A549 (cell line): ENCODE results near the gene MANSC4. TPM values are rescaled to one million over a fixed set of nuclear protein-coding genes. Genes with fewer than 3 reads are reported as not detected.

Source experiments
- ATAC-seq, 2 experiments: fragments of 200-7000 bp in 1 of 2; fragments of >200 bp in 1 of 2; cut with Nextera tagmentation in 1 of 2; cut with Tn5 transposase in 1 of 2; 3 replicates each; pipeline versions ENCODE4 v1.8.0 to v1.9.1; 2018 to 2020; ENCODE audit warnings: mild to moderate bottlenecking in 1 of 2, moderate library complexity in 1 of 2
- CTCF ChIA-PET: fragments of 300-600 bp; sonication (Branson Sonifier 250); formaldehyde crosslinking; extraction: SDS; loops from one replicate; lab custom pipeline; 2021; ENCODE audit warnings: antibody characterized with exemption, inconsistent platforms; lab: Yijun Ruan, JAX
- POLR2A ChIA-PET: fragments of 350-600 bp; formaldehyde crosslinking; extraction: SDS; loops from one replicate; lab custom pipeline; 2021; ENCODE audit warnings: antibody characterized with exemption, inconsistent platforms; lab: Yijun Ruan, JAX
- DNase-seq, 2 experiments: peaks; one replicate each; pipeline versions ENCODE4 v3.0.0 to v3.0.0-alpha.2; 2011 to 2016; ENCODE audit warnings: low read depth in 1 of 2, low spot score in 1 of 2
- FAIRE-seq: peaks from 2 replicates; lab custom pipeline; 2011; peaks lifted over from hg19 to GRCh38; lab: Jason Lieb, UNC
- H3K27ac ChIP-seq, 2 experiments: fragments of >200 bp; sonication (Bioruptor Twin); formaldehyde crosslinking; 3 replicates each; pipeline ENCODE4 v1.5.1; 2016 to 2017
- H3K4me1 ChIP-seq: fragments of >200 bp; sonication (Bioruptor Twin); formaldehyde crosslinking; 3 replicates; pipeline ENCODE4 v1.6.1; 2016
- H3K4me2 ChIP-seq: fragments of >200 bp; sonication (Bioruptor Twin); formaldehyde crosslinking; 3 replicates; pipeline ENCODE4 v1.6.1; 2016
- H3K4me3 ChIP-seq: fragments of >200 bp; sonication (Bioruptor Twin); formaldehyde crosslinking; 3 replicates; pipeline ENCODE4 v1.5.1; 2016
- H3K9me3 ChIP-seq: fragments of >200 bp; sonication (Bioruptor Twin); formaldehyde crosslinking; 3 replicates; pipeline ENCODE4 v1.6.1; 2016
- BHLHE40 ChIP-seq: IDR thresholded peaks from 2 replicates; pipeline ENCODE4 v1.6.1; 2012; ENCODE audit warnings: low read depth, low read length, inconsistent platforms
- CEBPB ChIP-seq, 2 experiments: fragments of >200 bp in 1 of 2; sonication (Bioruptor Twin) in 1 of 2; formaldehyde crosslinking in 1 of 2; IDR thresholded peaks; 2 replicates each; pipeline ENCODE4 v1.6.1; 2012 to 2016
- CTCF ChIP-seq: fragments of >200 bp; sonication (Bioruptor Twin); formaldehyde crosslinking; IDR thresholded peaks from 3 replicates; pipeline ENCODE4 v1.5.1; 2016
- E2F6 ChIP-seq: IDR thresholded peaks from 2 replicates; pipeline ENCODE4 v1.6.1; 2012; ENCODE audit warnings: low read depth, borderline replicate concordance
- EP300 ChIP-seq, 2 experiments: fragments of >200 bp; sonication (Bioruptor Twin); formaldehyde crosslinking; IDR thresholded peaks; 2 replicates in 1 of 2; 3 replicates in 1 of 2; pipeline ENCODE4 v1.6.1; 2016 to 2017
- FOSL2 ChIP-seq, 2 experiments: fragments of 450-650 bp in 1 of 2; fragments of >200 bp in 1 of 2; sonication (Bioruptor Twin) in 1 of 2; formaldehyde crosslinking; IDR thresholded peaks; 2 replicates each; pipeline versions ENCODE4 v1.5.0 to v1.6.1; 2016 to 2020; ENCODE audit warnings: mild to moderate bottlenecking in 1 of 2, moderate library complexity in 1 of 2
- GATA3 ChIP-seq: IDR thresholded peaks from 2 replicates; pipeline ENCODE4 v1.6.1; 2012; ENCODE audit warnings: borderline replicate concordance
- HDAC2 ChIP-seq: fragments of 200-600 bp; sonication (generic); IDR thresholded peaks from 2 replicates; pipeline ENCODE4 v1.6.1; 2016
- HES2 ChIP-seq: fragments of >200 bp; sonication (Bioruptor Twin); formaldehyde crosslinking; IDR thresholded peaks from 2 replicates; pipeline ENCODE4 v1.6.1; 2016
- HOXB13 ChIP-seq: fragments of 250-450 bp; sonication (Bioruptor Pico); IDR thresholded peaks from 2 replicates; pipeline ENCODE4 v1.5.0; 2020; ENCODE audit warnings: low read depth, mild to moderate bottlenecking, moderate library complexity
- MAFK ChIP-seq: fragments of 450-650 bp; IDR thresholded peaks from 2 replicates; pipeline ENCODE4 v1.6.1; 2014; ENCODE audit not compliant: partially characterized antibody
- MAX ChIP-seq: IDR thresholded peaks from 2 replicates; pipeline ENCODE4 v1.6.1; 2012
- MYC ChIP-seq: IDR thresholded peaks from 2 replicates; pipeline ENCODE4 v1.6.1; 2012; ENCODE audit warnings: mild to moderate bottlenecking, inconsistent platforms, low read length, improper control_type of control experiment, borderline replicate concordance
- NFE2L2 ChIP-seq: fragments of 150-350 bp; conservative IDR thresholded peaks from 2 replicates; pipeline ENCODE4 v1.6.1; 2014; ENCODE audit warnings: low read length
- NPAS2 ChIP-seq: fragments of 250-450 bp; sonication (Bioruptor Pico); IDR thresholded peaks from 2 replicates; pipeline ENCODE4 v1.8.0; 2022; ENCODE audit warnings: mild to moderate bottlenecking, moderate library complexity, borderline replicate concordance
- NR3C1 ChIP-seq: fragments of >200 bp; sonication (Bioruptor Twin); formaldehyde crosslinking; IDR thresholded peaks from 3 replicates; pipeline ENCODE4 v1.6.1; 2017
- POLR2A ChIP-seq: IDR thresholded peaks from 2 replicates; pipeline ENCODE4 v1.6.1; 2012; ENCODE audit warnings: mild to moderate bottlenecking, low read length
- RAD21 ChIP-seq, 2 experiments: fragments of >200 bp in 1 of 2; sonication (Bioruptor Twin) in 1 of 2; formaldehyde crosslinking in 1 of 2; IDR thresholded peaks in 1 of 2; conservative IDR thresholded peaks in 1 of 2; 2 replicates in 1 of 2; 3 replicates in 1 of 2; pipeline ENCODE4 v1.6.1; 2012 to 2018; ENCODE audit warnings: inconsistent platforms in 1 of 2
- RARB ChIP-seq: fragments of 250-450 bp; sonication (Bioruptor Pico); IDR thresholded peaks from 2 replicates; pipeline ENCODE4 v1.8.0; 2021; ENCODE audit warnings: mild to moderate bottlenecking, moderate library complexity
- REST ChIP-seq: fragments of 200-600 bp; sonication (generic); IDR thresholded peaks from 2 replicates; pipeline ENCODE4 v1.6.1; 2016; ENCODE audit warnings: antibody characterized with exemption, mild to moderate bottlenecking, moderate library complexity
- SMC3 ChIP-seq: fragments of >200 bp; sonication (Bioruptor Twin); formaldehyde crosslinking; IDR thresholded peaks from 3 replicates; pipeline ENCODE4 v1.6.1; 2018; ENCODE audit warnings: inconsistent platforms
- ZC3H11A ChIP-seq: fragments of 450-650 bp; IDR thresholded peaks from 2 replicates; pipeline ENCODE4 v1.6.1; 2014; ENCODE audit warnings: antibody characterized with exemption, mild to moderate bottlenecking
- ZNF302 ChIP-seq: fragments of 250-450 bp; sonication (Bioruptor Pico); IDR thresholded peaks from 2 replicates; pipeline ENCODE4 v1.9.0; 2021; ENCODE audit warnings: inconsistent platforms, mild to moderate bottlenecking, moderate library complexity
- WGBS: methylation state at CpG from one replicate; pipeline ENCODE4 v1.1.6; 2017; ENCODE audit errors: missing lambda C conversion rate; 5-methylcytosine and 5-hydroxymethylcytosine counted together
- polyA plus RNA-seq, 4 experiments: library from polyadenylated mRNA; depleted of rRNA in 3 of 4; stranded (reverse); fragments of >200 nt; fragmentation: RNase III in 1 of 4; extraction: RNeasy Plus Mini Kit Qiagen cat#74134 plus additional on column Dnase treatment in 1 of 4; gene quantifications; 2 replicates in 3 of 4; 3 replicates in 1 of 4; pipeline ENCODE4 v1.2.3, GENCODE V29; 2011 to 2017

Gene MANSC4
- polyA plus RNA-seq, 2 of the 4 experiments (the other 2 are of a cell fraction), result 0.09 to 0.12 TPM

GRCh38 chr12:27733791-27734190, 46.2 kb downstream of the MANSC4 start:
- no peak for FAIRE-seq
- POLR2A ChIA-PET, result no interaction called here

GRCh38 chr12:27733052-27733656, 46.9 kb downstream of the MANSC4 start:
- ATAC-seq (peak; percentile 64 to 81; a peak in 4 of 6 replicates), FAIRE-seq (peak; percentile 92), DNase-seq (peak; percentile 39 to 55)
- no peak overlapping the region for H3K4me3 ChIP-seq
- WGBS, result 1% methylated on average over 3 of the region's 3 CpGs
- no peaks in the 10 kb centered on the region for H3K4me1 ChIP-seq
- ChIA-PET POLR2A (no interaction called here), CTCF (interaction anchor here (0.6 to 3.6 kb wide), 46 partner anchors 8 to 1265 kb away, joined by 3 to 22 read pairs (median 4); partner anchors contain the start of genes CCDC91, KLHL42 and MANSC4)
- peak; percentile 94 to 95 for TF ChIP-seq RAD21 (conservative IDR thresholded peaks at IDR 0.05 in 1 of 2, IDR thresholded peaks at IDR 0.05 in 1 of 2)
- no peak for TF ChIP-seq MAFK
- no peak for TF ChIP-seq EP300 (IDR thresholded peaks at IDR 0.05)
- TF ChIP-seq BHLHE40, result no peak
- peak; percentile 89 for TF ChIP-seq SMC3
- TF ChIP-seq NFE2L2, result no peak
- no peak for TF ChIP-seq HOXB13 (CRISPR knock-in tag)
- peak; percentile 93 for TF ChIP-seq CTCF
- no peak for TF ChIP-seq MYC
- no peak for TF ChIP-seq NR3C1
- TF ChIP-seq MAX, result no peak
- TF ChIP-seq POLR2A, result no peak
- TF ChIP-seq E2F6, result no peak
- no peak overlapping the region for H3K27ac ChIP-seq
- H3K9me3 ChIP-seq, result no peaks in the 10 kb centered on the region
- H3K4me2 ChIP-seq, result no peak overlapping the region

More at GRCh38 chr12:27733791-27734190, 46.2 kb downstream of the MANSC4 start:
- Histone ChIP-seq H3K4me3 (no peak overlapping the region), H3K9me3 (no peaks in the 10 kb centered on the region), H3K27ac (no peak overlapping the region), H3K4me1 (no peaks in the 10 kb centered on the region), H3K4me2 (no peak overlapping the region)
- WGBS, result 87% methylated on average over 1 of the region's 1 CpG
- TF ChIP-seq CEBPB (IDR thresholded peaks at IDR 0.05) (no peak), GATA3 (no peak), REST (no peak), EP300 (IDR thresholded peaks at IDR 0.05) (no peak), NPAS2 (CRISPR knock-in tag) (no peak), FOSL2 (IDR thresholded peaks at IDR 0.05) (no peak), FOSL2 (CRISPR knock-in tag; IDR thresholded peaks at IDR 0.05) (no peak), RARB (CRISPR knock-in tag) (no peak), ZC3H11A (no peak), ZNF302 (CRISPR knock-in tag) (no peak), HDAC2 (no peak), HES2 (no peak), MAFK (no peak)
- CTCF ChIA-PET, result interaction anchor here (0.6 to 3.6 kb wide), 37 partner anchors 8 to 1263 kb away, joined by 3 to 22 read pairs (median 4); partner anchors contain the start of genes CCDC91, KLHL42 and MANSC4
- no peak for DNase-seq
- ATAC-seq, result no peak
